GM13977 (cell line): Measurements from ENCODE around the gene ANXA3.
A peak's percentile ranks its signal among the peaks of the same experiment; 100 is the strongest.

Experiments used
- DNase-seq: peaks from one replicate; pipeline ENCODE4 v3.0.0; 2012; ENCODE audit warnings: low spot score
- CTCF ChIP-seq: IDR thresholded peaks from 2 replicates; pipeline ENCODE4 v1.5.1; 2012; ENCODE audit warnings: mild to moderate bottlenecking, control low read depth; ENCODE audit not compliant: insufficient read depth; ENCODE audit errors: extremely low read depth, missing control alignments
- in situ Hi-C: fragments of 300-500 bp; cut with MboI; formaldehyde crosslinking; loops from one replicate; pipeline ENCODE4 v1.12.0; 2022; ENCODE audit warnings: low sequenced_read_pairs, low pct_unique_long_range_greater_than_20kb, mixed read lengths, inconsistent platforms; ENCODE audit not compliant: unreplicated experiment

The ANXA3 gene

GRCh38 chr4:78613522-78614321 lies 62.2 kb downstream of the ANXA3 start:
- in situ Hi-C loops: no loop called here
- peak; percentile 15 for DNase-seq
- no peak for TF ChIP-seq CTCF

- no peak for TF ChIP-seq CTCF
- in situ Hi-C loops: no loop called here
- DNase-seq: no peak
These were observed 64.5 kb downstream of the ANXA3 start for GRCh38 chr4:78616046-78616498.

- no peak for DNase-seq
- no peak for TF ChIP-seq CTCF
- in situ Hi-C loops: no loop called here
These were observed 66.9 kb downstream of the ANXA3 start for GRCh38 chr4:78618436-78618835.

- in situ Hi-C loops: no loop called here
- no peak for DNase-seq
- no peak for TF ChIP-seq CTCF
These were observed 69.8 kb downstream of the ANXA3 start for GRCh38 chr4:78621395-78621794.

- TF ChIP-seq CTCF: no peak
- in situ Hi-C loops: no loop called here
- DNase-seq: no peak
These were observed 70.8 kb downstream of the ANXA3 start for GRCh38 chr4:78622253-78622979.

GRCh38 chr4:78624048-78624447 lies 72.5 kb downstream of the ANXA3 start:
- TF ChIP-seq CTCF: no peak
- DNase-seq: no peak
- in situ Hi-C loops: no loop called here
